Measurements from ENCODE around the gene IMMP2L.

IMMP2L gene

GRCh38 chr7:111556977-111557376 lies 5.3 kb downstream of the IMMP2L start:
- DNase-seq, result no peak

- no peak for DNase-seq
Measured at GRCh38 chr7:111554086-111554485, 8.2 kb downstream of the IMMP2L start.

GRCh38 chr7:111541067-111541466 lies 21.2 kb downstream of the IMMP2L start:
- no peak for DNase-seq

- DNase-seq, result no peak
Measured at GRCh38 chr7:111540199-111540815, 22.0 kb downstream of the IMMP2L start.

- no peak for DNase-seq
Measured at GRCh38 chr7:111537134-111537533, 25.2 kb downstream of the IMMP2L start.

DNA sequence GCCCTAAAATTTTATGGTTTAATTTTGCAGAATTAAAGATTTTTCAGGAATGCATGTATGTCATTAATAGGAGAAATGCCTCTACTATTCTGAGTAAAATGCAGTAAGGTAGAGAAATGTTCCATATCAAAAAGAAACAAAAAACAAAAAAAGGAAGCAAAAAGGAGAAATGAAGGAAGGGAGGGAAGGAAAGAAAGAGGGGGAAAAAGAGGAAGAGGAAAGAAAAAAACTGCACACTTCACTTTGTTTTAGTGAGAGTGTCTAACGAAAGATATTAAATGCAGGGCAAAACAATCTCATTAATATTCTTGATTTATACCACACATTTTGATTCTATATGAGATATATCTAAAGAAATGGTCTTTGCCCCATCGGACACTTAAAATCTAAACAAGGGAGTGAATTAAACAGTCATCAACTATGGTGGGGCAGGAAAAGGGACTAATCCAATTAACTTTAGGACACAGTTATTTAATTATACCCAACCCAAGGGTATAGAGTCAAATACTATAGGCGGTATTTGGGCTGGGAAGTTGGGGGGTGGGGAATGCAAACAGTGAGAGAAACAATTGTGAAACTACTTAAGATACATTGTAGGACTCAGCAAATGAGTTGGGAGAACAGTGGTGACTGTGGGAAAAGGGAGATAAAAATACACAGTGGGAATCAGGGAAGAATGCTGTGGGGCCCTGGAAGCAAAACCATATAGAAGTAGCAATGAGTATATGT lies 27.0 kb downstream of the IMMP2L start:
- no peak for DNase-seq

DNA sequence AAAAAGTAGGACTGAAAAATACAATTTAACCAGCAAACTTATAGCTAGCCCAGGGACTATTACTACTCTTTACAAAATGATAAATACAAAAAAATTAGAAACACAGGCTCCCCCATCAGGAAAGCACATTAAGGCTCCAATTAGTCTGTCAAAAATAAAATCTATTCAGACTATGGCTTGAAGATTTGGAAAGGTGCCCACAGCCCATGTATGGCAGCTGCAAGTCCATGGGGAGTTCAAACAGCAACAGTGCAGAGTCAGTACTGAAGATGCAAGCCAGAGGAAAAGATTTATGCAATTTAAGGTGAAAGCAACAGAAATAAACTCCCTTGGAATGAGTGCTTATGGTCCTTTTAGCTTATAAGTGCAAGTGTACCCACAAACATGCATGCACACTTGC lies 29.7 kb downstream of the IMMP2L start:
- DNase-seq, result no peak

DNA sequence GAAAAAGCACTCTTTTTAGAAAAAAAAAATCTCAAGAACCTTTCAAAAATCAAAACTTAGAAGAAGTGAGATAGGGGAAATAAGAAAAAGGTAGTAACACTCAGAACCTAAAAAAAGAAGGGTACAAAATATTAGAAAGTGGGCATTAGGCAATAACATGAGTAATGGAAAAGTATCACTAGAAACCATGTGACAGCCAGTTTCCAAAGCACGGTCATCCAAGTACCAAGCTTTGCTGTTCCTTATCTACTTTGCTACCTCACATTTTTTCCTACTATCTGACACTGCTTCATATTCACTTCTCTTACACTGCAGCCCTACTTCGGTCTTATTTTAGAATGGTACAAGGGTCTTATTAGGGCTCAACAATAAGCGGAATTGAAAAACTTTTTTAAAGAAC lies 30.3 kb downstream of the IMMP2L start:
- no peak for DNase-seq

DNA sequence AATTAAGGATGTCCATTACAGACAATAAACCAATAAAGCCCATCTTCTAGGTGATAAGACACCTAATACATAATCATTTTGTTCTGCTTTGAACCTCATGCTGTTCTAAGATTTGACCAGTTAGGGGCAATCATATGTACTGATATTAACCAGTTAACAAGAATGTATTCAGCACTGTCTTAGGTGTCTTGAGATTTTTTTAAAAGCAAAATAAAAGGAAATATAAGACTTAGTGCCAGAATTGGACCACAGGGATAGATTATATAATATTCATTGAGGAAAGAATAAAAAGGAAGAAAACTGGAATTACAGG lies 32.0 kb downstream of the IMMP2L start:
- DNase-seq, result no peak

GRCh38 chr7:111529507-111530355 lies 32.6 kb downstream of the IMMP2L start:
- no peak for DNase-seq

DNA sequence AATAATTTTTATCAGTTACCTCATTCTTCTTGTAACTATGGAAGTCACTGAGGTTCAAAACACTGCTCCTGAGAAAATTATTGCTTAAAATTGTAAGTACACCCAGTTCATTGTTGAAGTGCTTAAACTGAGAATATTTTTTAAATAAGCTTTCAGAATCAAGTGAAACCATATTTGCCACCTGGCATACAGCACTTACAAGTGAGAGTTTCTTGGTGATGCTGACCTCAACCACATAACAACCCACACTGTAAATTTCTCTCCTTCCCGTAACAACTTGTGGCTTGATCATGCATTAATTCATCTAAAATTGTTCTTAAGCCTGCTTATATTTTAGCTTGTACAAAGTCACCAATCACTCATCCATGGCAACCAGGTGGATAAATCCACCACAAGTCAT lies 34.0 kb downstream of the IMMP2L start:
- no peak for DNase-seq

DNA sequence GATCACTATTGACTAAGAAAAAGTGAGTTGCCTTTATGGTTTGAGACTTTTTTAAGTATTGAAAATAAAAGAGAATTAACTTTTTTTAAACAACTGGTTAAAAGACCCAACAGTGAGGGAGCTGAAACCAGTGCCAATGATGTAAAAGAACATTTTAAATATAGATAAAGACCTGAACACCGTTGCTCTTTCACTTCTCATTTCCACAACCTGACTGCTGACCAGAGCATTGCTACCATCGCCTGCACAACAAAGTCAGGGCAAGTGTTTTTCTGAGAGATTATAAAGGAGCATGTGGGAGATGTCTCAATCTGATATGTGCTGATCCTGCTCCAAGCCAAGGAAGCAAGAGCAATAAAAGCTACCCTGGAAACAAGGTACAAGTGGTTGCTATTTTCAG lies 34.7 kb downstream of the IMMP2L start:
- DNase-seq, result no peak

GRCh38 chr7:111525100-111525499 lies 37.2 kb downstream of the IMMP2L start:
- no peak for DNase-seq

GRCh38 chr7:111521660-111522059 lies 40.6 kb downstream of the IMMP2L start:
- DNase-seq, result no peak

DNA sequence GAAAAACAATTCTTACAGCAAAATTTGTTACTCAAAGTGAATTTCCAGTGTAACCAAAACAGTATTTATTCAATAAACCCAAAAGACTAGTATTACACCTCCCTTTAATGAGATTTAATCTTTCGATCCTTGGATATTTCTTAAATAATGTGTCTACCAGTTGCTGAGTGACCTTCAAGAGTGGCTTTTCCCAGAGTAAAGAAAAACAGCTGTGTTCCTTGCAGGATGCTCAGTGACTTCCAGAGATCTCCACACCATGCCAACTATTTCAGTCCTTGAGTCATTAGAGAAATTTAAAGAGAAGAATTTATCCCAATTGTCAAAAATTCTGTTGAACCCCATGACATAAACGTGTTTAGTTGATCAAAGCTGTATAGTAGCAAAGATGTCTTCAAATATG lies 44.0 kb downstream of the IMMP2L start:
- no peak for DNase-seq

DNA sequence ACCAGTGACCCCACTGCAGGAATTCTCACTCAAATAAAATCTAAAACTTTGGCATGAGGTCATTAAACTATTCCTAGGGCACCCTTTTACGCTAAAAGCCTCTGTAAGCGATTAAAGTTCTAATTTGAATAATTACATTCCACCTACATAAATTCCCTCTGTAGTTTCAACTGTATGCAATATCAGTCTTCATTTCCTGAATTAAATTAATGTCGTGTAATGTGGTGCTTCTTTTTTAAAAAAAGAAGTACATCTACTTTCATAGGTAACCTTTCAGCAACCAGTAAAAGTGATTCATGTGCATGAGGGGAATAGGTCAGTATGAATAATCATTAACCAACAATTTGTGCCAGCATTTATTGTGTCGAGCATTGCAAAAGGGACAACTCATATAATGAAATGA lies 44.7 kb downstream of the IMMP2L start:
- no peak for DNase-seq

DNA sequence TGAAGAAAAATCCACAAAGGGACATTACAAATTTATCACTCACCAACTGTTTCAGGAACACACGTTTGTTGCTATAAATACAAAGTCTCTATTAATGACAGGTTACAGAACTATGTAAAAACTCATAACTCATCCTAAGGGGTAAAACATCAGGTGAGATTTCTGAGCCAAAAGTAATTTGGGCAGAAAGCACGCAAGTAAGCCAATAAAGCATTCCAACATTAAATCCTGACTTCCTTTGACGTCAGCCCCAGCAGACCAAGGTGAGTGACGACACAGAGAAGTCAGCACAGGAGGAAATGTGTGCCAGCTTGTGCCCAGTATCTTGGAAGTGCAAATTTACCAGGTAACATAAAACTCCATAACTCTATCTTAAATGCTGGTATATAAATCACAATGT lies 45.7 kb downstream of the IMMP2L start:
- no peak for DNase-seq

GRCh38 chr7:111513566-111513965 lies 48.7 kb downstream of the IMMP2L start:
- no peak for DNase-seq

DNA sequence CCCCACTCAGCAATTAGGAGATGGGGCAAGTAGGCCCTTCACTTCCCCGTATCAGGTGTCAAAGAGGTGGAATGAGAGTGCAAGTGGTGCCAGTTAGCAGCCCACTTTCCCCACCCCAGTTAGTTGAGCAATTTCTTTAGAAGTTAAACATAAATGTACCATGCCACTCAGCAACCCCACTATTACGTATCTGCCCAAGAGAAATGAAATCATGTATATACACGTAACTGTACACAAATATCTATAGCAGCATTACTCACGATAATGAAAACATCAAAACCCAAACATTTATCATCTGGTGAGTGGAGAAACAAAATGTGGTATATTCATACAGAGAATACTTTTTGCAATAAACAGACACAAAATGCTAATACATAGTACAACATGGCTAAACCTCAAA lies 50.4 kb downstream of the IMMP2L start:
- DNase-seq, result no peak

DNA sequence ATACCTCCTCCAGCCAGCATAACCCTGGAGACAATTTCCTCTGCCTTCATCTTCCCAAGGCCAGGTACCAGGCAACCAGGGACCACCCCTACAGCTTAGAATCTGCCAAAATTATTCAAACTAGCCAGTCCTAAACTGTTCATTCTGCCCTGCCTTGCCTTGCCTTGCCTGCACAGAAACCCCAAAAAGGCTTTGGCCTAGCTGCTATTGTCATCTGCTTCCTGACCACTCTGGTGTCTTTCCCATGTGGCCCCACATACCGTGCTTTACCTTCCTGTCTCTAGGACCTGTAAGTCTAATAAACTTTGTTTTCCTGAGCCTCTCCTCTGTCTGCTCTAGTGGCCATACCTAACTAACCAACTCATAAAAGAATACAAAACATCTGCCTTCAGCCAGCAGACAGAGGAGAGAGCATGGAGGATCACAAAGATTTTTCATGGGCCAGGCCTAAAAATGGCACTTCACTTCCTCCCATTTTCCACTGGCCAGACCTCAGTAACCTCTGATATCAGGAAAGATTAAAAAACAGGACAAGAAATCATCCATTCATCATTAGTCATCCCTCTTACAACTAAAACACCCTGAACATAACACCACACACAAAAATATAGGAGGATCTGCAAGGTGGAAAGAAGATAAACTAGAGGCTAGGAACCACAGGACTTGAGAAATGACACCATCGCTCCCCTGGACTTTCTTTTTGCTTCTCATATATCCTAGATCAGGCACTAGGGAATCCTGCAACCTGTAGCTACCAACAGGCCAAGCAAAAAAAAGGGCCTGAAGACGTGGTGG lies 51.5 kb downstream of the IMMP2L start:
- DNase-seq, result no peak

DNA sequence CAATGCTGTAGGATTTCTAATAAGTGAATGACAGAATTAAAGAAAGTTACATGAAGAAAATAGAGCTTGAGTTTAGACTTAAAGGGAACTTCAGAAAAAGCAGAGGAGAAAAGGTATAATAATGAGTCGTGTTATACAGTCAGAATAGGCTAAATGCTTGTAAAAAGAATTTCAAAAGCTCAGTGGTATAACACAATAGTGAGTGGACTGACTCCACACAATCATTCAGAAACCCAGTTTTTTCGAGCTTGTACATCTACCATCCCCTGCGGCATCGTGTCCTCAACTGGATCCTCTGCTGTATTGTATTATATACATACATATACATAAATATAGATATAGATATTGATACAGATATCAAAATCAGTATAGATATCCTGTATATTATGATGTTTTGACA lies 52.2 kb downstream of the IMMP2L start:
- no peak for DNase-seq

- DNase-seq, result no peak
Measured at GRCh38 chr7:111509288-111509687, 53.0 kb downstream of the IMMP2L start.

- DNase-seq, result no peak
Measured at GRCh38 chr7:111508387-111508786, 53.9 kb downstream of the IMMP2L start.
